ENCODE results near the gene TBC1D22A. TPM values are rescaled to one million over a fixed set of nuclear protein-coding genes. Genes with fewer than 3 reads are reported as not detected.

The TBC1D22A gene
- total RNA-seq, 1 experiment from 2014 or later: 20.9 TPM

DNA sequence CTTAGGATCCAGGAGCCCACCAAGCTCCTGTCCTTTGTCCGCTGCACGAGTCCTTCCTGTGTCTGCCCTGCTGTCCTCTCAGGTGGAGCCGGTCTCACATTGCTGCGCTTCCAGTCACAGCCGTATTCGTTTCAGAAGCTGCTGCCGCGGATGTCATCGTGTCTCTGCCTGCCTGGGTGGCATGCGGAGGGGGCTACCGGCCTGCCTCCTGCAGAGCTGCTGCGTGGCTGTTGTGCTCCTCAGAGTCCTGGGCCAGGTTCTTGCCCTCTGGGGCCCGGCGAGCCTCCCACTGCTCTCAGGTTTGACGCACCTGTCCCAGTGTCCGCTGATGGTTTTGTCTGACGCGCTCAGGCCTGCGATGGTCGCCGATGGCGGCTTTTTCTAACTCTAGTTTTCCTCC, 254.2 kb downstream of the TBC1D22A start:
- Histone ChIP-seq H3K9me2 (ENCODE audit: insufficient read depth) (no peaks in the 10 kb centered on the region), H3K27ac (ENCODE audit: low read depth, low read length) (no peak overlapping the region), H3K36me3 (ENCODE audit: control insufficient read depth in 1 of 2, insufficient read depth in 2 of 2, low read length in 2 of 2) (no peaks in the 10 kb centered on the region), H3K27me3 (ENCODE audit: insufficient read depth, low read length) (no peaks in the 10 kb centered on the region), H4K20me1 (ENCODE audit: insufficient read depth) (no peaks in the 10 kb centered on the region), H3K9ac (ENCODE audit: low read length) (no peak overlapping the region), H3K4me1 (ENCODE audit: control insufficient read depth in 1 of 2, insufficient read depth in 2 of 2, low read length in 2 of 2) (no peaks in the 10 kb centered on the region), H3K79me2 (ENCODE audit: insufficient read depth, low read length) (no peaks in the 10 kb centered on the region), H3K4me2 (ENCODE audit: low read length) (no peak overlapping the region), H2AFZ (ENCODE audit: low read depth, low read length, poor library complexity, severe bottlenecking) (no peak overlapping the region), H3K4me3 (replicated peaks in 1 of 2; ENCODE audit: low read depth in 1 of 2, low read length in 2 of 2) (no peak overlapping the region), H3K9me3 (ENCODE audit: control insufficient read depth in 1 of 2, insufficient read depth in 1 of 2, low read depth in 1 of 2, low read length in 2 of 2) (no peaks in the 10 kb centered on the region)
- ChIA-PET CTCF (no interaction called here), POLR2A (no interaction called here), RAD21 (ENCODE audit: low non-redundant PET in 1 of 2, low total read pairs in 2 of 2, uncharacterized antibody in 2 of 2, unreplicated experiment in 2 of 2) (no interaction called here)
- ATAC-seq (no peak), DNase-seq (ENCODE audit: low read depth, low spot score) (no peak)
- no peak for TF ChIP-seq SP1 (IDR thresholded peaks at IDR 0.05; ENCODE audit: low read depth)
- TF ChIP-seq ZNF274 (IDR thresholded peaks at IDR 0.05; ENCODE audit: low read depth, low read length): no peak
- TF ChIP-seq SIN3A (IDR thresholded peaks at IDR 0.05; ENCODE audit: low read depth): no peak
- no peak for TF ChIP-seq POLR2A (IDR thresholded peaks at IDR 0.05; ENCODE audit: borderline replicate concordance, extremely low read depth, insufficient read depth, insufficient read length)
- no peak for TF ChIP-seq CEBPB (IDR thresholded peaks at IDR 0.05; ENCODE audit: low read depth)
- TF ChIP-seq, protein P1, sequence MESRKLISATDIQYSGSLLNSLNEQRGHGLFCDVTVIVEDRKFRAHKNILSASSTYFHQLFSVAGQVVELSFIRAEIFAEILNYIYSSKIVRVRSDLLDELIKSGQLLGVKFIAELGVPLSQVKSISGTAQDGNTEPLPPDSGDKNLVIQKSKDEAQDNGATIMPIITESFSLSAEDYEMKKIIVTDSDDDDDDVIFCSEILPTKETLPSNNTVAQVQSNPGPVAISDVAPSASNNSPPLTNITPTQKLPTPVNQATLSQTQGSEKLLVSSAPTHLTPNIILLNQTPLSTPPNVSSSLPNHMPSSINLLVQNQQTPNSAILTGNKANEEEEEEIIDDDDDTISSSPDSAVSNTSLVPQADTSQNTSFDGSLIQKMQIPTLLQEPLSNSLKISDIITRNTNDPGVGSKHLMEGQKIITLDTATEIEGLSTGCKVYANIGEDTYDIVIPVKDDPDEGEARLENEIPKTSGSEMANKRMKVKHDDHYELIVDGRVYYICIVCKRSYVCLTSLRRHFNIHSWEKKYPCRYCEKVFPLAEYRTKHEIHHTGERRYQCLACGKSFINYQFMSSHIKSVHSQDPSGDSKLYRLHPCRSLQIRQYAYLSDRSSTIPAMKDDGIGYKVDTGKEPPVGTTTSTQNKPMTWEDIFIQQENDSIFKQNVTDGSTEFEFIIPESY (IDR thresholded peaks at IDR 0.05; ENCODE audit: extremely low read depth, insufficient replicate concordance, low read length): no peak
- no peak for TF ChIP-seq FOSL1 (IDR thresholded peaks at IDR 0.05; ENCODE audit: low read depth)
- TF ChIP-seq MAX (IDR thresholded peaks at IDR 0.05): no peak
- TF ChIP-seq, protein P2, sequence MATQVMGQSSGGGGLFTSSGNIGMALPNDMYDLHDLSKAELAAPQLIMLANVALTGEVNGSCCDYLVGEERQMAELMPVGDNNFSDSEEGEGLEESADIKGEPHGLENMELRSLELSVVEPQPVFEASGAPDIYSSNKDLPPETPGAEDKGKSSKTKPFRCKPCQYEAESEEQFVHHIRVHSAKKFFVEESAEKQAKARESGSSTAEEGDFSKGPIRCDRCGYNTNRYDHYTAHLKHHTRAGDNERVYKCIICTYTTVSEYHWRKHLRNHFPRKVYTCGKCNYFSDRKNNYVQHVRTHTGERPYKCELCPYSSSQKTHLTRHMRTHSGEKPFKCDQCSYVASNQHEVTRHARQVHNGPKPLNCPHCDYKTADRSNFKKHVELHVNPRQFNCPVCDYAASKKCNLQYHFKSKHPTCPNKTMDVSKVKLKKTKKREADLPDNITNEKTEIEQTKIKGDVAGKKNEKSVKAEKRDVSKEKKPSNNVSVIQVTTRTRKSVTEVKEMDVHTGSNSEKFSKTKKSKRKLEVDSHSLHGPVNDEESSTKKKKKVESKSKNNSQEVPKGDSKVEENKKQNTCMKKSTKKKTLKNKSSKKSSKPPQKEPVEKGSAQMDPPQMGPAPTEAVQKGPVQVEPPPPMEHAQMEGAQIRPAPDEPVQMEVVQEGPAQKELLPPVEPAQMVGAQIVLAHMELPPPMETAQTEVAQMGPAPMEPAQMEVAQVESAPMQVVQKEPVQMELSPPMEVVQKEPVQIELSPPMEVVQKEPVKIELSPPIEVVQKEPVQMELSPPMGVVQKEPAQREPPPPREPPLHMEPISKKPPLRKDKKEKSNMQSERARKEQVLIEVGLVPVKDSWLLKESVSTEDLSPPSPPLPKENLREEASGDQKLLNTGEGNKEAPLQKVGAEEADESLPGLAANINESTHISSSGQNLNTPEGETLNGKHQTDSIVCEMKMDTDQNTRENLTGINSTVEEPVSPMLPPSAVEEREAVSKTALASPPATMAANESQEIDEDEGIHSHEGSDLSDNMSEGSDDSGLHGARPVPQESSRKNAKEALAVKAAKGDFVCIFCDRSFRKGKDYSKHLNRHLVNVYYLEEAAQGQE (IDR thresholded peaks at IDR 0.05; ENCODE audit: low read depth): no peak
- intact Hi-C loops (cut with micrococcal nuclease): no loop called here
- BruUV-seq (replicated peaks): no TSS peak
